ENCODE results near the gene PLEKHO1. TPM values are rescaled to one million over a fixed set of nuclear protein-coding genes. Genes with fewer than 3 reads are reported as not detected.

PLEKHO1 gene
- 8.8 to 10.2 TPM (median 9.8 TPM) in 5 replicates for total RNA-seq (2022; extraction: Qiagen RNA extraction; ENCODE audit: low read depth)

GRCh38 chr1:150149271-150150132 lies at the start of gene PLEKHO1:
TSS of gene PLEKHO1 (plus strand) at chr1:150149916. CDS start at chr1:150150258, 342 bp downstream.

Other genes starting within 250 kb of the PLEKHO1 start
- 0.09 to 0.17 TPM (median 0.10 TPM) in 4 of 5 replicates, not detected in the other for gene SV2A, start 232.1 kb upstream of the PLEKHO1 start, total RNA-seq (2022; extraction: Qiagen RNA extraction; ENCODE audit: low read depth)
- 112 to 141 TPM (median 128 TPM) in 5 replicates for gene SF3B4, start 222.1 kb upstream of the PLEKHO1 start, total RNA-seq (2022; extraction: Qiagen RNA extraction; ENCODE audit: low read depth)
- 7.9 to 11.7 TPM (median 9.5 TPM) in 5 replicates for gene MTMR11, start 213.0 kb upstream of the PLEKHO1 start, total RNA-seq (2022; extraction: Qiagen RNA extraction; ENCODE audit: low read depth)
- gene OTUD7B, start 139.2 kb upstream of the PLEKHO1 start, total RNA-seq (2022; extraction: Qiagen RNA extraction; ENCODE audit: low read depth): 9.7 to 15.6 TPM (median 13.2 TPM) in 5 replicates
- gene VPS45, start 82.1 kb upstream of the PLEKHO1 start, total RNA-seq (2022; extraction: Qiagen RNA extraction; ENCODE audit: low read depth): 13.7 to 18.7 TPM (median 17.0 TPM) in 5 replicates
- 41.5 to 53.7 TPM (median 50.5 TPM) in 5 replicates for gene ANP32E, start 86.2 kb downstream of the PLEKHO1 start, total RNA-seq (2022; extraction: Qiagen RNA extraction; ENCODE audit: low read depth)
- gene CA14, start 107.9 kb downstream of the PLEKHO1 start, total RNA-seq (2022; extraction: Qiagen RNA extraction; ENCODE audit: low read depth): not detected in 5 replicates
- gene APH1A, start 119.1 kb downstream of the PLEKHO1 start, total RNA-seq (2022; extraction: Qiagen RNA extraction; ENCODE audit: low read depth): 129 to 138 TPM (median 132 TPM) in 5 replicates
- gene C1orf54, start 122.9 kb downstream of the PLEKHO1 start, total RNA-seq (2022; extraction: Qiagen RNA extraction; ENCODE audit: low read depth): 0.18 to 0.44 TPM (median 0.25 TPM) in 4 of 5 replicates, not detected in the other
- gene CIART, start 132.6 kb downstream of the PLEKHO1 start, total RNA-seq (2022; extraction: Qiagen RNA extraction; ENCODE audit: low read depth): 0.30 to 0.55 TPM (median 0.53 TPM) in 5 replicates
- 79.5 to 91.7 TPM (median 80.4 TPM) in 5 replicates for gene MRPS21, start 143.9 kb downstream of the PLEKHO1 start, total RNA-seq (2022; extraction: Qiagen RNA extraction; ENCODE audit: low read depth)
- 50.2 to 63.2 TPM (median 58.2 TPM) in 5 replicates for gene PRPF3, start 171.6 kb downstream of the PLEKHO1 start, total RNA-seq (2022; extraction: Qiagen RNA extraction; ENCODE audit: low read depth)
- 14.1 to 17.5 TPM (median 16.5 TPM) in 5 replicates for gene RPRD2, start 214.2 kb downstream of the PLEKHO1 start, total RNA-seq (2022; extraction: Qiagen RNA extraction; ENCODE audit: low read depth)